Choroid plexus epithelial cell (primary cell): ENCODE measurements around the gene GALNT13.

Source experiments
- DNase-seq: peaks from one replicate; pipeline ENCODE4 v3.0.0-alpha.2; 2010; ENCODE audit warnings: low read depth
- H3K4me3 ChIP-seq: 2 replicates; pipeline ENCODE4 v1.5.1; 2011; ENCODE audit warnings: low read depth, mild to moderate bottlenecking, control low read depth, low read length, moderate library complexity
- CTCF ChIP-seq: conservative IDR thresholded peaks from 2 replicates; pipeline ENCODE4 v1.5.1; 2011; ENCODE audit warnings: low read depth, mild to moderate bottlenecking, control low read depth, inconsistent platforms, low read length, moderate library complexity

Gene GALNT13

GRCh38 chr2:154140249-154141025 lies 268.7 kb downstream of the GALNT13 start:
- H3K4me3 ChIP-seq, result no peak overlapping the region
- TF ChIP-seq CTCF, result no peak
- DNase-seq, result no peak

- no peak overlapping the region for H3K4me3 ChIP-seq
- no peak for DNase-seq
- TF ChIP-seq CTCF, result no peak
Observed at GRCh38 chr2:154142480-154142879, 270.8 kb downstream of the GALNT13 start.

DNA sequence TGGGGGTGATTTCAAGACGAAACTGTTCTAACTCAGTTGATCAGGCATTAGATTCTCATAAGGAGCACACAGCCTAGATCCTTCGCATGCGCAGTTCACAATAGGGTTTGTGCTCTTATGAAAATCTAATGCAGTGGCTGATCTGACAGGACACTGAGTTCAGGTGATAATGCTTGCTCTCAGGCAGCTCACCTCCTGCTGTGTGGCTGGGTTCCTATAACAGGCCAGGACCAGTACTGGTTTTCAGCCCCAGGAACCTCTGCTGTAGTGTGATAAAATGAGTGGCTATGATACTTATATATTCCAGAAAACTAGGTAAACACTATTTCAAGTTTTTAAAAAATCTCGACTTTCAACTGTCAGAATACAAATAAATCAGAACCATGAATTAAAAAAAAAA lies 271.4 kb downstream of the GALNT13 start:
- H3K4me3 ChIP-seq, result no peak overlapping the region
- TF ChIP-seq CTCF, result no peak
- DNase-seq, result no peak

DNA sequence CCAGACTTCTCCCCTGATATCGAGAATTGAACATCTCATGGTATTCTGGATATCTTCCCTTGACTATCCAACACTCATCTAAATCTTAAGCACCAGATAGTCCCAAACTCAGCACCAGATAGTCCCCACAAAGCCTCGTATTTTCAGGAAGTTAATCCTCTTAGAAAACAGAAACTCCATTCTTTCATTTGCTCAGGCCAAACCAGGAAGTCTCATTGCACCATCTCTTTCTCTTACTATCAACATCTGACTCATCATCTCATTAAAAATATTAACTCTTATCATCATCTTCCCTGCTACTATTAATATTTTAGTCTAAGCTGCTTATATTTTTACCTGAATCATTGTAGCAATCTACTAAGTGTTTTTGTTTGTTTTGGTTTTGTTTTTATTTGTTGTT lies 286.4 kb downstream of the GALNT13 start:
- TF ChIP-seq CTCF, result no peak

GRCh38 chr2:154161286-154161685 lies 289.6 kb downstream of the GALNT13 start:
- no peak for TF ChIP-seq CTCF
- DNase-seq, result no peak
- H3K4me3 ChIP-seq, result no peak overlapping the region

More for the DNA sequence above, 286.4 kb downstream of the GALNT13 start:
- DNase-seq, result no peak
- H3K4me3 ChIP-seq, result no peak overlapping the region

DNA sequence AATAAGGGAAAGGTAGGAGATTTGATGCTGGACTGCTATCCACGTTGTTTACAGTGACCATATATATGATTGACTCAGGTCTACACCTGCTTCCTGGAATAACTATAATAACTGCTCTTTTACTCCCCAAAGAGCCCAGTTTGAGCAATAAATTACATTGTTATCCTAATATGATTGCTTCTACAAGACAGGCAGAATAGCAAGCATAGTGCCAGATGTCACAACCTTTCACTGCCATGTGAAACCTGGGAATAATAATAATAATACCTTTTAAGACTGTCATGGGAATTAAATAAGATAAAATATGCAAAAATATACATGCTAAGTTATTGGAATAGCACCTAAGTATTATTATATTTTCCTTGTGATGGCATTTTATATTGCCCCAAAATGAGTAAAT lies 298.7 kb downstream of the GALNT13 start:
- DNase-seq, result no peak
- no peak overlapping the region for H3K4me3 ChIP-seq
- no peak for TF ChIP-seq CTCF

DNA sequence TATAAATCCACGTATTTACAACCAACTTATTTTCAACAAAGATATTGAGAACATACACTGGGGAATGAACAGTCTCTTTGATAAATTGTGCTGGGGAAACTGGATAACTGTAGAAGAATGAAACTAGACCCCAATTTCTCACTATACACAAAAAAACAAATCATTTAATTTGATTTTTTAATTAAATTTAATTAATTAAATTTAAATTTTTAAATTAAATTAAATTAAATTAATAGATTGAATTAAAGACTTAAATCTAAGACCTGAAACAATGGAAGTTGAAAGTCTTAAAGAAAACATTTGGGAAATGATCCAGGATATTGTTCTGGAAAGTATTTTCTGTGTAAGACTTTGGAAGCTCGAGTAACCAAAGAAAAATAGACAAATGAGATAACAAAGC lies 301.4 kb downstream of the GALNT13 start:
- no peak overlapping the region for H3K4me3 ChIP-seq
- TF ChIP-seq CTCF, result no peak
- DNase-seq, result no peak
